ENCODE results near the gene ART1.
"Not testable (repeated sequence)": the region's sequence is repeated elsewhere in the genome, so short reads cannot be mapped to it uniquely, and the experiment has no call there.

ART1 gene

DNA sequence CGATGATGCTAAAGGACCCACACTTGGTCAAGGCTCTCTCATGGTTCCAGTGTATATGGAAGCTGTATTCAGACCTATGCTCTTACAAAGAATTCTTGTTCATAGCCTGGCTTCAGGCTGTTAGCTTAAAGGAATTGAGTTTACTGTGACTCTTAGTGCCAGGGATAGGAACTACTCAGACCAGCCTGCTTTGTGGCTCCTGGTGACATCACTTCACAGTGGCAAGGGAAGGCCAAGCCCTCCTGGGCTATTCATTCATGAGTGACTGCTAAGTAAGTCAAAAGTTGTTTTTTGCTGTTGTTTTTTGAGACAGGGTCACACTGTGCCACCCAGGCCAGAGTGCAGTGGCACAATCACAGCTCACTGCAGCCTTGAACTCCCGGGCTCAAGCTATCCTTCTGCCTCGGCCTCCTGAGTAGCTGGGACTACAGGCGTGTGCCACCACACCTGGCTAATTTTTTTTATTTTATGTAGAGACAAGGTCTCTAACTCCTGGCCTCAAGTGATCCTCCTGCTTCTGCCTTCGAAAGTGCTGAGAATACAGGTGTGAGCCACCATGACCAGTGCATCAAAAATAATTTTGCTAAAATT lies 12.8 kb upstream of the ART1 start:
- no peak for DNase-seq (ENCODE audit: low read depth)

DNA sequence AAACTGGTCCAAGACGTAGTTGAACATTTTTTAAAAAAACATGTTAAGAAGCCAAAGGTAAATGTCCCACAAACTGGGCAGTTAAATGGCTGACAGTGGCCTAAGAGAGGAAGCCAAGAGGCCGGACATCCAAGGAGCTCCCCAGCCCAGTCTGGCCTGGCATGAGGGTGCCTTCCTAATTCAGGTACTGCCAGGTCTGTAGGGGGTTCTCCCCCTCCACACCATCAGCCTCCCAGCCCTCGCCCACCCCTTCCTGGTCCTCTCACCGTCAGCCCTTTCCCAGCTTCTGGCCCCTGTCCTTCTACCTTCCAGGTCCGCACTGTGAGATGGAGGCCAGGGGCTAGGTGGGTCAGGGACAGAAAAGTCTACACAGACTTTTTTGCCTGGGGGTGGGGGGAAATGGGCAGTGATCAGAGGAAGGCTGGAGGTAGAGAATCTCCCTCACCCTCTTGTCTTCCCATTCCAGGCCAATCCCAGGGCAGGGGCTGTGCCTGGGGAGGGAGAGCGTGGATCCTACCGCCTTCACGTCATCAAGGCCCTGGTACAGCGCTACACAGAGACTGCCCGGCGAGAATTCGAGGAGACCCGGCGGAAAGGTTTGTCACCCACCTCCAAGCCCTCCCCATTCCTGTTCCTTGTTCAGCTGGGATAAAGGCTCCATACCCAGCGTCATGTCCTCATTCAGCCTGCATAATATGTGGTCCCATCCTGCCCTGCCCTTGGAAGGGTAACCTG lies 9.1 kb upstream of the ART1 start:
- DNase-seq (ENCODE audit: low read depth), result no peak

- no peak for DNase-seq (ENCODE audit: low read depth)
These were observed 7.7 kb upstream of the ART1 start for GRCh38 chr11:3637201-3637600.

DNA sequence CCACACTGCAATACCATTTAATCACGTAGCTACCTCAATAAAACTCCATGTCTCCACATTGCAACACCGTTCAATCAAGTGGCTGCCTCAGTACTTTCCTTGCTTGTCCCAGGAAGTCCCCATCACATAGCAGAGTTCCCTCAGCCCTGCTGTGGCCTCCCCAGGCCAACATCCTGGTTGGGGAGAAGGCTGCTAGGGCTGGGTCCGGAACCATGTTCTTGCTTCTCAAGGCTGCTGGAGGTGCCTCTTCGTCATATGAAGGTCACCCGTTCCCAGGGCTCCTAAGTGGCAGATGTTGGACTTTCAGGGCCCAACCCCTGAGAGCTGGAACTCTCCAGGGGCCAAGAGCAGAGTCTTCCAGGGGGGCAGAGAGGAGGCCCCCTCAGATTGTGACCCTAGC lies 6.4 kb upstream of the ART1 start:
- DNase-seq (ENCODE audit: low read depth), result no peak

- DNase-seq (ENCODE audit: low read depth), result no peak
These were observed 5.1 kb upstream of the ART1 start for GRCh38 chr11:3639841-3640240.

DNA sequence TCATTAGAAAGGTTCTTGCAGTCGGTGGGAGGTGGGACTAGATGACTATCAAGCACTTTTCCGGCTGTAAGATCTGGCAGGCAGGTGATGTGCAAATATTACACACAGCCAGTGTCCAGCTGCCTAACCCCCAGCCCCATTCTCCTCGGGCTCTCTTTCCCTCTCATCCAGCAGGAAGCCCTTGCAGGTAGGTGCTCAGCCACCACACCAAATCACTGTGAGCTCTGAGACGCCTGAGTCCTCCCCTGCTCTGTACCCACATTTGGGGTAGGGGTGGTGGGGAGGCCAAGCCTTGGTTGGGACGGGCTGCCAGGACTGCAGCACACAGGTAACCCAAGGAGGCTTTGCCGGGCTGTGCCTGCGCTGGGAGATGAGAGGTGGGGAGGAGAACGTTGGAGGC lies 3.7 kb upstream of the ART1 start:
- no peak for DNase-seq (ENCODE audit: low read depth)

GRCh38 chr11:3641701-3642070 lies 3.2 kb upstream of the ART1 start, which contains the start of gene ART5:
TSS of gene ART5 (minus strand) at chr11:3641992. CDS start at chr11:3641862, 130 bp downstream.
- DNase-seq (ENCODE audit: low read depth), result no peak

DNA sequence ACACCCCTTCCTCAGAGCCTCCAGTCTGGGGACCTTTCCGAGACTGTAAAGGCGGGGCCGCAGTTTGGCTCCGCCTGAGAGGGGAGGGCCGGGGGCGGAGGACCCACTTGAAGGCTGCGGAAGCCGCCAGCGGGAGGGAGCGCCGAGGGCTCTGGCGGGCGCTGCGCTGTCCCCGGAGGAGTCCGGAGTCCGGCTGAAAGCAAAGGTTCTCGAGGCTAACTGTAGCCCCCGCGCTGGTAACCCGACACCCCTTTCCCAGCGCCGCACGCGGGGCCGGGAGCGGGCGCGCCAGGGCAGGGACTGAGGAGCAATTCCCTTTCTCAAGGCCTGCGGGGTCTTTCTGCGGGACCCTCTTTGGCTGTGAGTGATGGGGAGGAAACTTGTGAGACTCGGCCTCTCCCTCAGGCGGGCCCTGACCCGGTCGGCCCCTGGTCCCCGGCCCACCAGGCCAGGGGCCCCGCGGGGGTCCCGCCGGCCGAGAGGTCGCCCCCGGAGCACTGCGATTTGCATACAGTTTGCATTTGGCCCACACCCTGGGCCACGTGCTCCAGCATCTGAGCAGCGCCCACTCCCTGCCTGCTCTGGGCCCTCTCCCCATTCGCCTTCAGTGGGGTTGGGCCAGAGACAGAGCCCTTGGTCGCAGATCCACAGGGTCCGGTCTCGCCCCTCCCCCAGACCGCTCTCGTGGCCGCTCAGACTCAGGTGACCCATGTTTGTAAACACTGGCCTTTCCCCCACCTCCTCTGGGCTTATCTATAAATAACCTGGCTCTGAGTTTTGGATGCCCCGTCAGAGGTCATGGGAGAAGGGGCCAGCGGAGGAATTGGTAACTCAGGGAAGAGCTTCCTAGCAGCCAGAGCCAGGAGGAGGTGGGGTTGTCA lies 2.6 kb upstream of the ART1 start:
- DNase-seq (ENCODE audit: low read depth), result peak; percentile 38

DNA sequence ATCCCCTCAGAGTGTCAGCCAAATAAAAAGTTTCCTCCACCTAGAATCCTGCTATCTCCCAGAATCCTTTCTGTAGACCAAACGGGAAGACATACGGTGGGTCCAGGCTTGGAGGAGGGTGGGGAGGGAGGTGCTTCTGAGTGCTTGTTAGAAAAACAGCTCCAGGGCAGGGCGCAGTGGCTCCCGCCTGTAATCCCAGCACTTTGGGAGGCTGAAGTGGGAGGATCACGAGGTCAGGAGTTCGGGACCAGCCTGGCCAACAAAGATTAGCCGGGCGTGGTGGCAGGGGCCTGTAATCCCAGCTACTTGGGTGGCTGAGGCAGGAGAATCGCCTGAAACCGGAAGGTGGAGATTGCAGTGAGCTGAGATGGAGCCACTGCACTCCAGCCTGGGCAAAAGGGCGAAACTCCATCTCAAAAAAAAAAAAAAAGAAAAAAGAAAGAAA lies 1.8 kb upstream of the ART1 start:
- DNase-seq (ENCODE audit: low read depth), result not testable (repeated sequence)

DNA sequence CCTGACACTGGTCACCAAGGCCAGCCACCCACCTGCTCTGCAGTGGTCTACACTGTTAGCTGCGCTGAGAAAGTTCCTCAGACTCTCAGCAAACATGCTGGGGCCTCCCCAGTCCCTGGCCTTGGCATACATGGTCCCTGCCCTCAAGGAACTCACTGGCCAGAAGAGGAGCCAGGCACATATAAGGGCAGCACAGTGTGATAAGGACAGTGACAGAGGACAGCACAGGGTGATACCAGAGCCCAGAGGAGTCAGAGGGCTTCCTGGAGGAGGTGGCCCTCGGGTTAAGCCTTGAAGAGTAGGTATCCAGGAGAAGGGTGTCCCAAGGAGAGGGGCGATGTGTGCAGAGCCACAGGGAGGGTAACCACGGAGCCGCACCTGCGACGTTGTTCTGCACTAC lies 624 bp downstream of the ART1 start:
- no peak for DNase-seq (ENCODE audit: low read depth)

- DNase-seq (ENCODE audit: low read depth), result not testable (repeated sequence)
These were observed 3.9 kb downstream of the ART1 start for GRCh38 chr11:3648843-3649242.

GRCh38 chr11:3649374-3649773 lies 4.4 kb downstream of the ART1 start:
- DNase-seq (ENCODE audit: low read depth), result not testable (repeated sequence)

- DNase-seq (ENCODE audit: low read depth), result not testable (repeated sequence)
These were observed 7.6 kb downstream of the ART1 start for GRCh38 chr11:3652514-3652913.

DNA sequence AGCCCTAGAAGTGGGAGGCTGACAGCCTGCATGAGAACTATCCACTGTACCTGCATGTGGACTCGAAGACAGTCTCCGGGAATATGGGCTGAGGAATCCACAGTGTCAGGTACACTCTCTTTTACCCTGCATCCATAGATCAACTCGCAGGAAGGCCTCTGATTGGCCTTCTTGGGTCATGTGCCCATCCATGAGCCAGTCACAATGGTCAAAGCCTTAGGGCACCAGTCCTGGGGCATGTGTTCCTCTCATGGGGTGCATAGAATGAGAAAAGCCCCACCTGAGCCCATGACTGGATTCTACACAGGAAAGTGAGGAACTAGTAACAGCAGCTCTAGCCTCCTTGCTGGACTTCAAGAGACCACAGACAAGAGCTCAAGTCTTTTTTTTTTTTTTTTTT lies 10.6 kb downstream of the ART1 start:
- no peak for DNase-seq (ENCODE audit: low read depth)

GRCh38 chr11:3657331-3657730 lies 12.4 kb downstream of the ART1 start:
- DNase-seq (ENCODE audit: low read depth), result not testable (repeated sequence)

DNA sequence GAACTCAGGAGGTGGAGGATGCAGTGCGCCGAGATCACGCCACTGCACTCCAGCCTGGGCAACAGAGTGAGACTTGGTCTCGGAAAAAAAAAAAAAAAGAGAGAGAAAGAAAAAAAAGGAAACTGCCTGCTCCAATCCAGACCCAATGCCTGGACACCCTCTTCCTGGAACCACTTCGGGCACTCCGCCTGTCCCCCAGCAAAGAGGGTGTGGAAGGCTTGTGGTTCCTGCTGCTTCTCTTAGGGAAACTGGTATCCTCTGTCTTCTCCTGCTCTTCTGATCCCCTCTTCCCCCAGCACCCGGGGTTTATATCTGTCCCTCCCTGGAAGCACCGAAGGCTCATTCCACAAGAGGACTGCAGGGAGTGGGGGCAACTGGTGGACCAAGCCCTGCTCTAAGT lies 13.3 kb downstream of the ART1 start:
- DNase-seq (ENCODE audit: low read depth), result no peak

DNA sequence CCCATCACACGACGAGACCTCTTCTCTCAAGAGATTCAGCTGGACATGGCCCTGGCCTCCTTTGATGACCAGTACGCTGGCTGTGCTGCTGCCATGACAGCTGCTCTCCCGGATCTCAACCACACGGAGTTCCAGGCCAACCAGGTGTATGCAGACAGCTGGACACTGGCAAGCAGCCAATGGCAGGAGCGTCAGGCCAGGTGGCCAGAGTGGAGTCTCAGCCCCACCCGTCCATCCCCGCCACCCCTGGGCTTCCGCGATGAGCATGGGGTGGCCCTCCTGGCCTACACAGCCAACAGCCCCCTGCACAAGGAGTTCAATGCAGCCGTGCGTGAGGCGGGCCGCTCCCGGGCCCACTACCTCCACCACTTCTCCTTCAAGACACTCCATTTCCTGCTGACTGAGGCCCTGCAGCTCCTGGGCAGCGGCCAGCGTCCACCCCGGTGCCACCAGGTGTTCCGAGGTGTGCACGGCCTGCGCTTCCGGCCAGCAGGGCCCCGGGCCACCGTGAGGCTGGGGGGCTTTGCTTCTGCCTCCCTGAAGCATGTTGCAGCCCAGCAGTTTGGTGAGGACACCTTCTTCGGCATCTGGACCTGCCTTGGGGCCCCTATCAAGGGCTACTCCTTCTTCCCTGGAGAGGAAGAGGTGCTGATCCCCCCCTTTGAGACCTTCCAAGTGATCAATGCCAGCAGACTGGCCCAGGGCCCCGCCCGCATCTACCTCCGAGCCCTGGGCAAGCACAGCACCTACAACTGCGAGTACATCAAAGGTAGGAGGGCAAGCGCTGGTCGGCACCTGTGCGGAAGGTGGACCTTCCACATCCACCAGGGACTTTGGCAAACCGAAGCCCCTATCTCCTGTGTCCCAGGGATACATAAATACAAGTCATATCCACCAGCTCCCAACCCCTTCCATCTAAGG lies 14.9 kb downstream of the ART1 start:
- DNase-seq (ENCODE audit: low read depth), result no peak

DNA sequence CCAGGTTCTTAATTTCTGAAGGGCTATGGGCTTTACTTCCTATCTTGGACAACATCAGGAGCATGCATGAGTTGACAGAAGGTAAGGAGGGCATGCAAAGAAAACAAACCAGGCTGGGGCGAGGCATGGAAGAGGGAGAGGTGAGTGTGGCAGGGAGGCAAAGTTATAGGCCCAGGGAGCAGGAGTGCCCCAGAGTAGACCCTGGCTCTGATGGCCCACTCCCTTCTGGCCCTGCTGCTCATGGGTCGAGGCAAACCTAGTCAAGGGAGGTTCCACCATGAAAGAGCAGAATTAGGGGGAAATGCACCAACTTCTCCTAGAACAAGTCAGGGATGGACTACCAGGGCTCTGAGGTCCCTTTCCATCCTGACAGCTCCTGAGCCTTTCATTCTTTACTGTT lies 16.0 kb downstream of the ART1 start:
- DNase-seq (ENCODE audit: low read depth), result no peak

GRCh38 chr11:3662856-3663255 lies 17.9 kb downstream of the ART1 start:
- no peak for DNase-seq (ENCODE audit: low read depth)

GRCh38 chr11:3664032-3664630 lies 19.2 kb downstream of the ART1 start:
- DNase-seq (ENCODE audit: low read depth), result no peak

GRCh38 chr11:3665336-3666022 lies 20.6 kb downstream of the ART1 start:
- no peak for DNase-seq (ENCODE audit: low read depth)
